GM06990 (cell line): ENCODE data around the gene EML1.

Source experiments
- DNase-seq: peaks from one replicate; pipeline ENCODE4 v3.0.0-alpha.2; 2011; ENCODE audit not compliant: insufficient read length; ENCODE audit errors: extremely low read depth
- H3K27me3 ChIP-seq: replicated peaks from 2 replicates; pipeline ENCODE4 v1.6.0; 2011; ENCODE audit warnings: low read length; ENCODE audit not compliant: control insufficient read depth, insufficient read depth
- H3K36me3 ChIP-seq: 2 replicates; pipeline ENCODE4 v1.5.1; 2011; ENCODE audit warnings: low read length; ENCODE audit not compliant: control insufficient read depth, insufficient read depth
- H3K4me3 ChIP-seq: replicated peaks from 2 replicates; pipeline ENCODE4 v1.5.1; 2011; ENCODE audit warnings: low read depth, mild to moderate bottlenecking, control low read depth, low read length
- TF ChIP-seq, protein P1 (sequence below): IDR thresholded peaks from 2 replicates; pipeline ENCODE4 v1.5.1; 2011; ENCODE audit warnings: low read length, control low read depth, mild to moderate bottlenecking, inconsistent platforms; ENCODE audit not compliant: insufficient read depth, poor library complexity, severe bottlenecking

EML1 gene

GRCh38 chr14:99780690-99781089, 12.5 kb upstream of the EML1 start:
- Histone ChIP-seq H3K27me3 (no peaks in the 10 kb centered on the region; the same call in 1 of the 2 replicates), H3K4me3 (no peak overlapping the region), H3K36me3 (no peaks in the 10 kb centered on the region)
- no peak for DNase-seq
- TF ChIP-seq, protein P1, sequence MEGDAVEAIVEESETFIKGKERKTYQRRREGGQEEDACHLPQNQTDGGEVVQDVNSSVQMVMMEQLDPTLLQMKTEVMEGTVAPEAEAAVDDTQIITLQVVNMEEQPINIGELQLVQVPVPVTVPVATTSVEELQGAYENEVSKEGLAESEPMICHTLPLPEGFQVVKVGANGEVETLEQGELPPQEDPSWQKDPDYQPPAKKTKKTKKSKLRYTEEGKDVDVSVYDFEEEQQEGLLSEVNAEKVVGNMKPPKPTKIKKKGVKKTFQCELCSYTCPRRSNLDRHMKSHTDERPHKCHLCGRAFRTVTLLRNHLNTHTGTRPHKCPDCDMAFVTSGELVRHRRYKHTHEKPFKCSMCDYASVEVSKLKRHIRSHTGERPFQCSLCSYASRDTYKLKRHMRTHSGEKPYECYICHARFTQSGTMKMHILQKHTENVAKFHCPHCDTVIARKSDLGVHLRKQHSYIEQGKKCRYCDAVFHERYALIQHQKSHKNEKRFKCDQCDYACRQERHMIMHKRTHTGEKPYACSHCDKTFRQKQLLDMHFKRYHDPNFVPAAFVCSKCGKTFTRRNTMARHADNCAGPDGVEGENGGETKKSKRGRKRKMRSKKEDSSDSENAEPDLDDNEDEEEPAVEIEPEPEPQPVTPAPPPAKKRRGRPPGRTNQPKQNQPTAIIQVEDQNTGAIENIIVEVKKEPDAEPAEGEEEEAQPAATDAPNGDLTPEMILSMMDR, result no peak

DNA sequence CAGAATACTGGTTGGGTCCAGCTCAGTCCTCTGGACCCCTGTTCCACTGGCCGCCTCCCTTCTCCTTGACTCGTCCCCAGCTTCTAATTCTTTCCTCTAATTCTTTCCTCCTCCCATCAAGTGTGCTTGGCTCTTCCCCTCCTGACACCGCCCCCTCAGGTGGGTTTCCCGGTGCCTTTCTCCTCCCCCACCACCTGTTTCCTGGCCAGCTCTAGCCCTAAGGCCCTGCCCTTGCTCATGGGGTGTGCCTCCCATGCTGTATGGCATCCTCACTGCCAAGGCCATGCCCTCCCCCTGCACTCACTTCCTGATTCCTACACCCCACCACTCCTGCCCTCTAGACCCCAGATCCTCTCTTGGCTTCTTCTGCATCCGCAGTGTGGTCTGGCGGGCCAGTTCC, 12.1 kb upstream of the EML1 start:
- Histone ChIP-seq H3K4me3 (no peak overlapping the region), H3K36me3 (no peaks in the 10 kb centered on the region), H3K27me3 (no peaks in the 10 kb centered on the region; the same call in 1 of the 2 replicates)
- TF ChIP-seq, protein P1, result no peak
- DNase-seq, result no peak

- TF ChIP-seq, protein P1, result no peak
Observed at GRCh38 chr14:99781853-99782610, 11.2 kb upstream of the EML1 start.

GRCh38 chr14:99784508-99784907, 8.7 kb upstream of the EML1 start:
- Histone ChIP-seq H3K36me3 (no peaks in the 10 kb centered on the region), H3K27me3 (peaks cover 1% of the 10 kb centered on the region; the same call in 1 of the 2 replicates), H3K4me3 (no peak overlapping the region)
- TF ChIP-seq, protein P1, result no peak
- no peak for DNase-seq

More at GRCh38 chr14:99781853-99782610, 11.2 kb upstream of the EML1 start:
- H3K36me3 ChIP-seq, result no peaks in the 10 kb centered on the region
- peaks cover 1% of the 10 kb centered on the region; the same call in 1 of the 2 replicates for H3K27me3 ChIP-seq
- no peak for DNase-seq
- H3K4me3 ChIP-seq, result no peak overlapping the region

DNA sequence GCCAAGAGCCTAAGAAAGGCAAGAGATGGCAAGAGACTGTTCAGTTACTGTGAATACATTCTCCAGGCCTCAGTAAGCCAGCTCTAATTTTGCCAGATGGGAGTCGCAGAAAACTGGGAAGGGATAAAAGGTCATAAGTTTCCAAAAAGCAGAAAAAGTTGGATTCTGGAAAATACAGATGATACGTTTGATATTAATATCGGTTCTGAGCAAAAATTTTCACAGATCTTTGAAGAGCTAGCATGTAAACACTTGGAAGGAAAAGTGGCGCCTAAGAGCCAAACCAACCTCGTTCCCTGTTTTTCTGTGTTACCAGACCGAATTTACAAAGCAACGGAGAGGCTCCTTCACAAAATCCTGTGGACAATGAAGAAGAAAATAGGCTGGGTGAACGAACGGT, 7.8 kb upstream of the EML1 start:
- Histone ChIP-seq H3K27me3 (peaks cover 1% of the 10 kb centered on the region; the same call in 1 of the 2 replicates), H3K4me3 (no peak overlapping the region), H3K36me3 (no peaks in the 10 kb centered on the region)
- DNase-seq, result no peak
- TF ChIP-seq, protein P1, result no peak

DNA sequence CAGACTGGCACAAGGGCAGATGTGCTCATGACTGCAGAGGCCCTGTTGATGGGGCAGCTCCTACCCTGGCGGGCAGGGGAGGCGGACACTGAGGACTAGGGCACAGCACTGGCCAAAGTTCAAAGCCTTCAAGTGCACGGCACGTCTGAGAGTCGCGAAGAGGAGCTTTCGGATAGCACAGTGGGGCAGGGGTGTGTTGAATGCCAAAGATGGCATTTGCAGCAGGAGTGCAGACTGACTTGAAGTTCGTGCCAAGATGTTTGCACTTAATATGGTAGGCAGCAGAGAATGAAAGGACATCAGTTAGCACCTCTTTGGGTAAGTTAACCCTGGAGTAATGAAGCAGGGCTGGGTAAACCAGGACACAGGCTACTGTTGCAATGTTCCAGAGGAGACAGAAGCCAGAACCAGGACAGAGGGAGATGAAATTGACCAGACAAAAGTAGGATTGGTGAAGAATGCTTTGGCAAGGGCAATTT, 6.7 kb upstream of the EML1 start:
- Histone ChIP-seq H3K27me3 (0 out of 2 replicates have a peak, but pooled peaks cover 1% of the 10 kb centered on the region), H3K36me3 (no peaks in the 10 kb centered on the region), H3K4me3 (no peak overlapping the region)
- no peak for DNase-seq
- TF ChIP-seq, protein P1, result no peak
